B cell (primary cell): ENCODE measurements around the gene AKT3. TPM values are rescaled to one million over a fixed set of nuclear protein-coding genes. Genes with fewer than 3 reads are reported as not detected.

Source experiments
- ATAC-seq: fragments of 200-7000 bp; cut with Tn5 transposase; one replicate; pipeline ENCODE4 v1.10.0; 2021; ENCODE audit warnings: low read depth, mild to moderate bottlenecking, moderate number of reproducible peaks, moderate library complexity
- CTCF ChIA-PET: fragments of 350-600 bp; sonication (Branson Sonifier 250); formaldehyde crosslinking; loops from one replicate; lab custom pipeline; 2021; ENCODE audit warnings: antibody characterized with exemption, inconsistent platforms; lab: Charles Lee
- POLR2A ChIA-PET: fragments of 350-600 bp; sonication (Branson Sonifier 250); formaldehyde crosslinking; loops from one replicate; lab custom pipeline; 2021; ENCODE audit warnings: antibody characterized with exemption; lab: Charles Lee
- DNase-seq: peaks from one replicate; pipeline ENCODE4 v3.0.0; 2013
- H2AFZ ChIP-seq: 2 replicates; pipeline ENCODE4 v1.6.1; 2012; ENCODE audit warnings: mild to moderate bottlenecking, low read depth, low read length; ENCODE audit not compliant: insufficient read depth, poor library complexity, severe bottlenecking
- H3K27ac ChIP-seq, 2 donors: 1 replicate in 1 of 2; 2 replicates in 1 of 2; pipeline ENCODE4 v1.5.1; 2012 to 2013; ENCODE audit warnings: low read length in 2 of 2, mild to moderate bottlenecking in 2 of 2, moderate library complexity in 1 of 2
- H3K27me3 ChIP-seq, 4 experiments: fragments of 200-600 bp in 1 of 4; sonication (generic) in 1 of 4; replicated peaks in 1 of 4; 1 replicate in 2 of 4; 2 replicates in 2 of 4; pipeline versions ENCODE4 v1.6.1 to v1.7.0; 2013 to 2016; ENCODE audit warnings: low read length in 3 of 4, mild to moderate bottlenecking in 2 of 4, mixed read lengths in 1 of 4, moderate library complexity in 1 of 4; ENCODE audit not compliant: insufficient read depth in 4 of 4, control insufficient read depth in 3 of 4; ENCODE audit errors: control extremely low read depth in 1 of 4
- H3K36me3 ChIP-seq, 2 experiments: replicated peaks in 1 of 2; 1 replicate in 1 of 2; 2 replicates in 1 of 2; pipeline versions ENCODE4 v1.6.1 to v1.7.1; 2013; ENCODE audit warnings: low read length in 1 of 2; ENCODE audit not compliant: insufficient read depth in 2 of 2, control insufficient read depth in 1 of 2; ENCODE audit errors: control extremely low read depth in 1 of 2, extremely low read depth in 1 of 2
- H3K4me1 ChIP-seq, 2 donors: fragments of 200-600 bp in 1 of 2; sonication (generic) in 1 of 2; 1 replicate in 1 of 2; 2 replicates in 1 of 2; pipeline versions ENCODE4 v1.5.1 to v1.6.1; 2013 to 2017; ENCODE audit warnings: low read length in 2 of 2; ENCODE audit not compliant: control insufficient read depth in 2 of 2, insufficient read depth in 2 of 2
- H3K4me2 ChIP-seq: replicated peaks from 2 replicates; pipeline ENCODE3; 2012; ENCODE audit warnings: mild to moderate bottlenecking, low read depth, low read length; ENCODE audit not compliant: poor library complexity, severe bottlenecking
- H3K4me3 ChIP-seq, 5 experiments: fragments of 200-600 bp in 1 of 5; sonication (generic) in 1 of 5; 1 replicate in 3 of 5; 2 replicates in 2 of 5; pipeline versions ENCODE4 v1.5.1 to v1.7.0; 2011 to 2016; ENCODE audit warnings: low read length in 4 of 5, mild to moderate bottlenecking in 4 of 5, low read depth in 2 of 5, control low read depth in 1 of 5, moderate library complexity in 1 of 5; ENCODE audit not compliant: insufficient read depth in 1 of 5; ENCODE audit errors: control extremely low read depth in 1 of 5, extremely low read depth in 1 of 5
- H3K79me2 ChIP-seq: fragments of 200-600 bp; sonication (generic); one replicate; pipeline ENCODE4 v1.6.0; 2016; ENCODE audit warnings: low read length; ENCODE audit not compliant: control insufficient read depth, insufficient read depth
- H3K9ac ChIP-seq: fragments of 200-600 bp; sonication (generic); 2 replicates; pipeline ENCODE4 v1.6.1; 2017; ENCODE audit warnings: mild to moderate bottlenecking, low read length, moderate library complexity
- H3K9me3 ChIP-seq, 3 donors: one replicate each; pipeline versions ENCODE4 v1.6.1 to v1.7.1; 2013; ENCODE audit warnings: low read length in 2 of 3; ENCODE audit not compliant: control insufficient read depth in 2 of 3, insufficient read depth in 1 of 3; ENCODE audit errors: control extremely low read depth in 1 of 3
- H4K20me1 ChIP-seq: 2 replicates; pipeline ENCODE4 v1.6.0; 2012; ENCODE audit warnings: mild to moderate bottlenecking, low read length; ENCODE audit not compliant: insufficient read depth, control insufficient read depth, poor library complexity, severe bottlenecking
- H3K27ac Mint-ChIP-seq: one replicate; pipeline ENCODE4 v1.8.0; 2021; ENCODE audit warnings: mixed read lengths
- H3K27me3 Mint-ChIP-seq: one replicate; pipeline ENCODE4 v1.8.0; 2021; ENCODE audit warnings: mixed read lengths
- H3K4me1 Mint-ChIP-seq: one replicate; pipeline ENCODE4 v1.8.0; 2021; ENCODE audit warnings: mixed read lengths
- H3K4me3 Mint-ChIP-seq: one replicate; pipeline ENCODE4 v1.8.0; 2021; ENCODE audit warnings: mixed read lengths
- H3K9me3 Mint-ChIP-seq: one replicate; pipeline ENCODE4 v1.8.0; 2022; ENCODE audit warnings: mixed read lengths; ENCODE audit not compliant: insufficient read depth
- CTCF ChIP-seq: fragments of 200-600 bp; IDR thresholded peaks from one replicate; pipeline ENCODE4 v1.8.0; 2022; ENCODE audit warnings: antibody characterized with exemption, mild to moderate bottlenecking
- EZH2 ChIP-seq: IDR thresholded peaks from 2 replicates; pipeline ENCODE4 v1.6.1; 2012; ENCODE audit warnings: borderline replicate concordance, low read depth, mild to moderate bottlenecking, moderate library complexity, low read length; ENCODE audit not compliant: insufficient read depth, poor library complexity, severe bottlenecking
- WGBS: methylation state at CpG from one replicate; pipeline ENCODE4 v1.1.5; 2013; ENCODE audit warnings: missing lambda C conversion rate; ENCODE audit not compliant: insufficient coverage; 5-methylcytosine and 5-hydroxymethylcytosine counted together
- intact Hi-C: fragments of 100-400 bp; cut with micrococcal nuclease; formaldehyde crosslinking; loops from one replicate; pipeline ENCODE4 v1.10.0; 2022
- polyA plus RNA-seq: library from polyadenylated mRNA; depleted of rRNA; stranded (reverse); fragments of >200 nt; gene quantifications from 2 replicates; pipeline ENCODE4 v1.2.3, GENCODE V29; 2012
- total RNA-seq, 2 donors: library from RNA; stranded (reverse); fragments of 120-200 nt in 1 of 2; gene quantifications; 1 replicate in 1 of 2; 2 replicates in 1 of 2; pipeline versions ENCODE4 v1.2.3 to v1.2.4, GENCODE V29; 2013 to 2022

AKT3 gene
- total and polyA plus RNA-seq, 2 donors (not counting 1 experiment from before 2014, with no cell fraction given), result 4.4 to 148 TPM

GRCh38 chr1:243501002-243501401, 349.0 kb downstream of the AKT3 start:
- no peaks in the 10 kb centered on the region for H3K9me3 ChIP-seq
- ChIA-PET POLR2A (interaction anchor here (0.5 kb wide), 1 partner anchor 9 kb away, joined by 6 read pairs; no protein-coding TSS in a partner anchor), CTCF (interaction anchor here (1.4 kb wide), 1 partner anchor 9 kb away, joined by 3 read pairs; no protein-coding TSS in a partner anchor)
- H3K4me2 ChIP-seq, result no peak overlapping the region
- Mint-ChIP-seq H3K9me3 (no peaks in the 10 kb centered on the region), H3K4me1 (peaks cover 10% of the 10 kb centered on the region), H3K27me3 (no peaks in the 10 kb centered on the region), H3K27ac (no peak overlapping the region), H3K4me3 (no peak overlapping the region)
- TF ChIP-seq EZH2 (no peak), CTCF (no peak)
- no peak overlapping the region for H3K27ac ChIP-seq
- no peaks in the 10 kb centered on the region for H4K20me1 ChIP-seq
- peaks cover 9 to 11% of the 10 kb centered on the region in 2 donors for H3K4me1 ChIP-seq
- no peaks in the 10 kb centered on the region for H3K27me3 ChIP-seq
- ATAC-seq (no peak), DNase-seq (no peak)
- no peak overlapping the region for H3K4me3 ChIP-seq
- no peak overlapping the region for H2AFZ ChIP-seq
- H3K79me2 ChIP-seq, result no peaks in the 10 kb centered on the region
- no peak overlapping the region for H3K9ac ChIP-seq
- intact Hi-C loops, result loop anchor here (10.0 kb wide), 2 partner anchors 224 to 774 kb away; no protein-coding TSS in a partner anchor
- WGBS, result no CpG with 5 or more reads among the region's 5 CpGs
- peaks cover 2 to 4% of the 10 kb centered on the region in 2 experiments for H3K36me3 ChIP-seq

DNA sequence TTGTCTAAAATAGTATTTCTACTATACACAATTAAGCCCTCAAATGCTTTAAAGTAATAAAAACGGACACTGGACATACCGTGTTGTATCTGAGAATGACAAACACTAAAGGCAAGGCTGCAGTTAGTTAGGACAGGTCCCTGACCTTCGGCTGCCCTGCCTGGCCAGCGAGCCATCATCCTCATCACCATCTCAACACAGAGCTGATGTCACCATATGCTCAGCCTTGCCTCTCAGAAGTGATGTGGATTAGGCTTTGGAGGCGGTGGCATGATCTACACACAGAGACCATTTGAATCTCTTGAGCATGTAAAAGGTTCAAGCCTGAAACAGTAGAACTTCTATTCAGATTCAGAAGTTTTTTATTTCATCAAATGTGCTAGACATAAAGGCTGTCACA, 349.5 kb downstream of the AKT3 start:
- no peak for DNase-seq
- TF ChIP-seq CTCF, result no peak
- TF ChIP-seq EZH2, result no peak
- H3K27me3 Mint-ChIP-seq, result no peaks in the 10 kb centered on the region
- peaks cover 8% of the 10 kb centered on the region for H3K4me1 Mint-ChIP-seq
- no peaks in the 10 kb centered on the region for H3K27me3 ChIP-seq
- no peak overlapping the region for H3K4me2 ChIP-seq
- no peak overlapping the region for H3K27ac Mint-ChIP-seq
- ChIA-PET CTCF (interaction anchor here (1.4 kb wide), 1 partner anchor 9 kb away, joined by 3 read pairs; no protein-coding TSS in a partner anchor), POLR2A (no interaction called here)
- no peak overlapping the region for H3K9ac ChIP-seq
- no peaks in the 10 kb centered on the region for H3K9me3 Mint-ChIP-seq
- intact Hi-C loops, result loop anchor here (10.0 kb wide), 2 partner anchors 224 to 774 kb away; no protein-coding TSS in a partner anchor
- H3K79me2 ChIP-seq, result no peaks in the 10 kb centered on the region
- no peak for ATAC-seq
- H3K9me3 ChIP-seq, result no peaks in the 10 kb centered on the region
- H4K20me1 ChIP-seq, result no peaks in the 10 kb centered on the region
- H3K27ac ChIP-seq, result no peak overlapping the region
- no peak overlapping the region for H2AFZ ChIP-seq
- 94% methylated on average over 4 of the region's 5 CpGs for WGBS
- no peak overlapping the region for H3K4me3 Mint-ChIP-seq
- H3K4me3 ChIP-seq, result no peak overlapping the region
- H3K4me1 ChIP-seq, result peaks cover 9 to 11% of the 10 kb centered on the region in 2 donors
- H3K36me3 ChIP-seq, result peaks cover 2 to 4% of the 10 kb centered on the region in 2 experiments
